Activated B cell treated with CpG ODN at 0.5 μM for 24 hours (primary cell): ENCODE data around the gene NWD2. TPM values are rescaled to one million over a fixed set of nuclear protein-coding genes. Genes with fewer than 3 reads are reported as not detected.

Experiments used
- ATAC-seq: fragments of 200-7000 bp; cut with Tn5 transposase; one replicate; pipeline ENCODE4 v1.10.0; 2021; ENCODE audit warnings: low read depth, mild to moderate bottlenecking, moderate library complexity
- CTCF ChIA-PET: fragments of 350-600 bp; sonication (Branson Sonifier 250); formaldehyde crosslinking; loops from one replicate; lab custom pipeline; 2021; ENCODE audit warnings: antibody characterized with exemption; lab: Charles Lee
- POLR2A ChIA-PET: fragments of 350-600 bp; sonication (Branson Sonifier 250); formaldehyde crosslinking; loops from one replicate; lab custom pipeline; 2021; ENCODE audit warnings: antibody characterized with exemption; lab: Charles Lee
- DNase-seq: peaks from one replicate; pipeline ENCODE4 v3.0.0; 2022
- H3K27ac Mint-ChIP-seq: one replicate; pipeline ENCODE4 v1.8.0; 2020; ENCODE audit warnings: mixed read lengths
- H3K27me3 Mint-ChIP-seq: one replicate; pipeline ENCODE4 v1.8.0; 2021; ENCODE audit warnings: mixed read lengths
- H3K36me3 Mint-ChIP-seq: one replicate; pipeline ENCODE4 v1.8.0; 2021; ENCODE audit warnings: low read depth, mixed read lengths
- H3K4me1 Mint-ChIP-seq: one replicate; pipeline ENCODE4 v1.8.0; 2021; ENCODE audit warnings: mixed read lengths
- H3K4me3 Mint-ChIP-seq: one replicate; pipeline ENCODE4 v1.8.0; 2020; ENCODE audit warnings: mild to moderate bottlenecking, mixed read lengths
- H3K9me3 Mint-ChIP-seq: one replicate; pipeline ENCODE4 v1.8.0; 2020; ENCODE audit warnings: mixed read lengths
- intact Hi-C: fragments of 100-400 bp; cut with micrococcal nuclease; formaldehyde crosslinking; loops from one replicate; pipeline ENCODE4 v1.15.1; 2024
- total RNA-seq: library from RNA; stranded (reverse); gene quantifications from 2 replicates; pipeline ENCODE4 v1.2.3, GENCODE V29; 2022
- TF ChIP-seq, protein P1 (sequence below): fragments of 200-600 bp; IDR thresholded peaks from one replicate; pipeline ENCODE4 v1.8.0; 2022; ENCODE audit warnings: antibody characterized with exemption, mild to moderate bottlenecking

Gene NWD2
- total RNA-seq, 1 donor from 2014 or later, result not detected

DNA sequence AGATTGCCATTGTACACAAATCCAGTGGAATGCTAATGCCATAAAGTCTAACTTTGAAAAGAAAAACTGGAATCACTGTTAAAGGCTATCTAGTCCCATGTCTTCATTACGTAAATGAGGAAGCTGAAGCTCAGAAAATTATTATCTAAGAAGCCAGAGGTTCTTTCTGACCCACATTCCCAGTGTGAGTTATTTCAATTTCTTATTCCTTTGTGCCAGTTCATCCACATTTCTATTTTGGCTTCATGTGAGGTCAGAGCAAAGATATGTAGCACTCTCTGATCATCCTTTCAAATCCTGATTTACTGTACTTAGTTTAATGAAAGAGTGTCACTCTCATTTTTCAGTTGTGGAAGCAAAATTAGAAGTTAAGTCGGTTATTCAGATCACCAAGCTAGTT, 24.6 kb upstream of the NWD2 start:
- CTCF ChIA-PET, result no interaction called here

DNA sequence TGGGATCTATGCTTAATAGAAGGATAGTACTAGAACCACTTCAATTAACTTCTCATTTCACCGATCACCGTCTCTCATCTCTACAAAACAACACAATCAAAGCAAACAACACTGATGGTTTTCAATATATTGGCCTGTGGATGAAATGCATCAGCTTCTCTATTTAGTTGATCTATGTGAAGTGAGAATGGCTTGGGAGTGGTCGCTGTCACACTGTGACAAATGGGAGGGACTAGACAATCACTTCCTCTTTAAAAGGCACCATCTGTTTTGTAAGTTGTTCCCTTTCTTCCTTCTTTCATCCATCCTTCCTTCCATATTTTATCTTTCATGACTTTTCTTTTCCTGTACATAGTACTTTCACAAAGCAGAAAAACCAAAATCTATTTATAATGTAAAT, 23.9 kb upstream of the NWD2 start:
- no peaks in the 10 kb centered on the region for H3K9me3 Mint-ChIP-seq
- H3K4me3 Mint-ChIP-seq, result no peak overlapping the region
- no peak overlapping the region for H3K27ac Mint-ChIP-seq
- DNase-seq (no peak), ATAC-seq (no peak)
- TF ChIP-seq, protein P1, sequence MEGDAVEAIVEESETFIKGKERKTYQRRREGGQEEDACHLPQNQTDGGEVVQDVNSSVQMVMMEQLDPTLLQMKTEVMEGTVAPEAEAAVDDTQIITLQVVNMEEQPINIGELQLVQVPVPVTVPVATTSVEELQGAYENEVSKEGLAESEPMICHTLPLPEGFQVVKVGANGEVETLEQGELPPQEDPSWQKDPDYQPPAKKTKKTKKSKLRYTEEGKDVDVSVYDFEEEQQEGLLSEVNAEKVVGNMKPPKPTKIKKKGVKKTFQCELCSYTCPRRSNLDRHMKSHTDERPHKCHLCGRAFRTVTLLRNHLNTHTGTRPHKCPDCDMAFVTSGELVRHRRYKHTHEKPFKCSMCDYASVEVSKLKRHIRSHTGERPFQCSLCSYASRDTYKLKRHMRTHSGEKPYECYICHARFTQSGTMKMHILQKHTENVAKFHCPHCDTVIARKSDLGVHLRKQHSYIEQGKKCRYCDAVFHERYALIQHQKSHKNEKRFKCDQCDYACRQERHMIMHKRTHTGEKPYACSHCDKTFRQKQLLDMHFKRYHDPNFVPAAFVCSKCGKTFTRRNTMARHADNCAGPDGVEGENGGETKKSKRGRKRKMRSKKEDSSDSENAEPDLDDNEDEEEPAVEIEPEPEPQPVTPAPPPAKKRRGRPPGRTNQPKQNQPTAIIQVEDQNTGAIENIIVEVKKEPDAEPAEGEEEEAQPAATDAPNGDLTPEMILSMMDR, result no peak
- ChIA-PET CTCF (no interaction called here), POLR2A (no interaction called here)
- no peaks in the 10 kb centered on the region for H3K36me3 Mint-ChIP-seq
- intact Hi-C loops, result no loop called here
- H3K27me3 Mint-ChIP-seq, result peaks cover 4% of the 10 kb centered on the region
- H3K4me1 Mint-ChIP-seq, result no peaks in the 10 kb centered on the region

More for the DNA sequence above, 24.6 kb upstream of the NWD2 start:
- Mint-ChIP-seq H3K4me3 (no peak overlapping the region), H3K27me3 (peaks cover 4% of the 10 kb centered on the region), H3K36me3 (no peaks in the 10 kb centered on the region), H3K4me1 (no peaks in the 10 kb centered on the region), H3K9me3 (no peaks in the 10 kb centered on the region), H3K27ac (no peak overlapping the region)
- intact Hi-C loops, result no loop called here
- ATAC-seq, result no peak
- POLR2A ChIA-PET, result no interaction called here
- TF ChIP-seq, protein P1, result no peak
- DNase-seq, result no peak

DNA sequence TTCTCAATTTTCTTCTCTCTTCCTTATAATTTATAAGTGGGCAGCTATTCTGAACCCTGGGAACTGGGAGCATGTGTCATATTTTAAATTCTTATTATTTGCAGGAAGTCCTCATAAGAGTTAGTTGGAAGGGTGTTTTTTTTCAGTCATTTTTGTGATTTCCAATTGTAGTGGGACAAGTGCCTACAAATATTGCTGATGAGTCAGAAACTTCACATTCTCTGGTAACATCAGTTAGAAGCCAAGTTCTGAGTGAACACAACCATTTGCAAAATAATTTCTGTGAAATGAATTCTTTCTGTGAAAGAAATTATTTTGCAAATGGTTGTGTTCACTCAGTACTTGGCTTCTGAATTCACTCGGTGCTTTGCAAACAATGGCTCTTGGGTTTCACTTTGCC, 20.8 kb upstream of the NWD2 start:
- Mint-ChIP-seq H3K27ac (no peak overlapping the region), H3K4me1 (no peaks in the 10 kb centered on the region), H3K36me3 (no peaks in the 10 kb centered on the region), H3K4me3 (no peak overlapping the region), H3K27me3 (peaks cover 4% of the 10 kb centered on the region), H3K9me3 (no peaks in the 10 kb centered on the region)
- no peak for ATAC-seq
- ChIA-PET POLR2A (no interaction called here), CTCF (no interaction called here)
- TF ChIP-seq, protein P1, result no peak
- DNase-seq, result no peak
- intact Hi-C loops, result no loop called here

DNA sequence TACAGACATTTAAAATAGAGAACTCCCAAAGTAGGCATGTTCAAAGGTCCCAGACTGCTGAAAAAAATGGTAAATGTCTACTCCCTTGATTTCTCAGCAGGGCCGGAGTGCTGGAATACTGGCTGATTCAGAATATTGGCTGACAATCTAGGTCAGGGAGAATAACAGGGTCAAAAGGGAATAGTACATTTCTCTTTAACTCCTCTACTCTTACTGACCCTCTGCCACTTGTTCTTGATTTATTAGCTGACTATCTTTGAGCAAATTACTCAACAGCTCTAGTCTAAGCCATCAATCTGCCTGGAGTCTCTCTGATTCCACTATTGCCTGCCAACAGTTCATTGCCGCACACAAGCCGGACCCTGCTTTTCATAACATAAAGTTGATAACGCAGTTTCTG, 19.7 kb upstream of the NWD2 start:
- Mint-ChIP-seq H3K27ac (no peak overlapping the region), H3K36me3 (no peaks in the 10 kb centered on the region), H3K27me3 (peaks cover 2% of the 10 kb centered on the region), H3K9me3 (no peaks in the 10 kb centered on the region), H3K4me3 (no peak overlapping the region), H3K4me1 (no peaks in the 10 kb centered on the region)
- intact Hi-C loops, result no loop called here
- no peak for ATAC-seq
- ChIA-PET CTCF (no interaction called here), POLR2A (no interaction called here)
- no peak for DNase-seq
- TF ChIP-seq, protein P1, result no peak

DNA sequence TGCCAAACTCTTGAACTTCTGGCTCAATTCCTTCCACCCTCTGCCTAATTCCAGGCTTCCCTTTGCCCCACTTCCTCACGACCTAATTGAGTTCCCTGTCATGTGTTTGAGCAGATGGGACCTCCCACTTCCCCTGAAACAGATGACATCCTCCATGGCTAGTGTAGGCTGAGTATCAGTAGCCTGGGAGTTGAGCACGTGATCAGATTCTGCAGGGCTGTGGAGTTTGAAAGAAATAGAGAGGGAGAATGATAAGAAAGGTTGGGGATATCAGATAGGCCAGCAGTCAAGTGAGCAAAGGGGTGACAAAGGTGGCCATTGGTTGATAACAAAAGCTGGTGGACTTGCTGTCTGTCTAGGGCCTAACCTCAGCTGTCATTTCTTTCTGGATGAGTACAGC, 18.8 kb upstream of the NWD2 start:
- ChIA-PET CTCF (no interaction called here), POLR2A (no interaction called here)
- no peak for ATAC-seq
- no peak for DNase-seq
- Mint-ChIP-seq H3K27ac (no peak overlapping the region), H3K27me3 (no peaks in the 10 kb centered on the region), H3K9me3 (no peaks in the 10 kb centered on the region), H3K36me3 (no peaks in the 10 kb centered on the region), H3K4me3 (no peak overlapping the region), H3K4me1 (no peaks in the 10 kb centered on the region)
- TF ChIP-seq, protein P1, result no peak
- intact Hi-C loops, result no loop called here
